ENCODE results near the gene PTPN2. TPM values are rescaled to one million over a fixed set of nuclear protein-coding genes. Genes with fewer than 3 reads are reported as not detected.

PTPN2 gene
- total and polyA plus RNA-seq, 2 experiments from 2014 or later, result 49.9 to 65.5 TPM

DNA sequence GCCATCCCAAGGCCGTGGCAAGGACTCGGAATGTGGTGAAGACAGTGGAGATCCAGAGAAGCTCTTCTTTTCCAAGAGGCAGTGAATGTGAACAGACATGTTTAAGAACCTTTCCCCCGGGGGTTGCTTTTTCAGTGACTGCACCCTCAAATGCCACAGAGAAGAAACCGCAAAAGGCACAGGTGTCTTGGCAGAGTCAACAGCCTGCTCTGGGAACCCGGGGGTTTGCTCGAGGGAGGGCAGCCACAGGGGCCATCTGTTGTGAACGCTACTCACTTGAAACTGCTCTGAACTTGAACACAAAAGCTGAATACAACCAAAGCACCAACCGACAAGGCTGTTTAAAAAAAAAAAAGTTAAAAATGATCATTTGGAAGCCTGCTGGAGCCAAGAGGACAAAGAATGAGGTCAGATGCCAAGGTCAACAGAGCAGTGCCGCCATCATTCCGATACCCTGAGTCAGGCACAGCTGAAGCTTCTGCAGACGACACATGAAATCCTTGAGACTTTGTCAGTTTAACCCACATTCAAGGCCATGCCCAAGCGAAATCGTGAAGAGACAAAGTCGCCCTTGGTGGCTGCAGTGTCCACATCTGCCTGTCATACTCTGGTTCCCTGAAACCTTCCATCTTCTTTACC is 133.8 kb downstream of the PTPN2 start:
- Mint-ChIP-seq H3K36me3 (ENCODE audit: low read depth) (no peaks in the 10 kb centered on the region), H3K9me3 (no peaks in the 10 kb centered on the region), H3K27me3 (ENCODE audit: insufficient read depth, low read depth, poor library complexity) (no peaks in the 10 kb centered on the region), H3K4me1 (no peaks in the 10 kb centered on the region), H3K4me3 (no peak overlapping the region), H3K27ac (no peak overlapping the region)
- H3K4me2 ChIP-seq, result no peak overlapping the region
- ATAC-seq (no peak), DNase-seq (ENCODE audit: low spot score) (no peak)
- no peaks in the 10 kb centered on the region for H3F3A ChIP-seq (replicated peaks; ENCODE audit: low read depth)
- no peaks in the 10 kb centered on the region for H4K20me1 ChIP-seq (replicated peaks; ENCODE audit: insufficient read depth)
- no peaks in the 10 kb centered on the region for H3K9me2 ChIP-seq (ENCODE audit: insufficient read depth)
- no peaks in the 10 kb centered on the region for H3K36me3 ChIP-seq (ENCODE audit: insufficient read depth)
- H3K27ac ChIP-seq (ENCODE audit: low read depth), result no peak overlapping the region
- no peaks in the 10 kb centered on the region for H3K27me3 ChIP-seq (ENCODE audit: insufficient read depth)
- TF ChIP-seq NANOG (IDR thresholded peaks at IDR 0.05; ENCODE audit: borderline replicate concordance) (no peak), POLR2AphosphoS5 (IDR thresholded peaks at IDR 0.05; ENCODE audit: low read depth) (no peak)
- TF ChIP-seq, protein P1, sequence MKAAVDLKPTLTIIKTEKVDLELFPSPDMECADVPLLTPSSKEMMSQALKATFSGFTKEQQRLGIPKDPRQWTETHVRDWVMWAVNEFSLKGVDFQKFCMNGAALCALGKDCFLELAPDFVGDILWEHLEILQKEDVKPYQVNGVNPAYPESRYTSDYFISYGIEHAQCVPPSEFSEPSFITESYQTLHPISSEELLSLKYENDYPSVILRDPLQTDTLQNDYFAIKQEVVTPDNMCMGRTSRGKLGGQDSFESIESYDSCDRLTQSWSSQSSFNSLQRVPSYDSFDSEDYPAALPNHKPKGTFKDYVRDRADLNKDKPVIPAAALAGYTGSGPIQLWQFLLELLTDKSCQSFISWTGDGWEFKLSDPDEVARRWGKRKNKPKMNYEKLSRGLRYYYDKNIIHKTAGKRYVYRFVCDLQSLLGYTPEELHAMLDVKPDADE (IDR thresholded peaks at IDR 0.05), result no peak
- no peak overlapping the region for H3K4me3 ChIP-seq
- no peaks in the 10 kb centered on the region for H3K79me2 ChIP-seq (replicated peaks; ENCODE audit: insufficient read depth)
- H2AFZ ChIP-seq, result no peak overlapping the region
- H3K4me1 ChIP-seq (ENCODE audit: insufficient read depth), result no peaks in the 10 kb centered on the region

DNA sequence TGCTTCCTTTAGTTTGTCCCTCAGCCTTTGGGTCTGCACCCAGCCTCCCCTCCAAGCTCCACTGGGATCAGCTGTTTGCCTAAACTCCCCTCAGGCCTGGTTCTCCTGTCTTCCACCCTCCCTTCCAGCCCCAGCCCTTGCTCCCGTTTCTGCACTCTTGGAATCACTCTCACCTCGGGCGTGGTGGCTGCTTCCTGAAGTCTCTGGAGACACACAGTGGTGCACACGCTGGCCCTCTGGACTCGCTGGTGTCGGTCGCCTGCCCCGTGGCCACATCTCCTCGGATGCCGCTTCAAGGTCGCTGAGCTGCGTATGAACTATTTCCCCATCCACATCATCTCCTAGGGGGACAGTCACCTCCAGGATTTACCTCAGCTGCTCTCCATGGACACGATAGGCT is 134.9 kb downstream of the PTPN2 start:
- Histone ChIP-seq H3K9me2 (ENCODE audit: insufficient read depth) (no peaks in the 10 kb centered on the region), H3K4me1 (ENCODE audit: insufficient read depth) (no peaks in the 10 kb centered on the region), H3K27me3 (ENCODE audit: insufficient read depth) (no peaks in the 10 kb centered on the region), H3K4me2 (no peak overlapping the region), H3K27ac (ENCODE audit: low read depth) (no peak overlapping the region), H3K4me3 (no peak overlapping the region), H3K79me2 (replicated peaks; ENCODE audit: insufficient read depth) (no peaks in the 10 kb centered on the region), H4K20me1 (replicated peaks; ENCODE audit: insufficient read depth) (no peaks in the 10 kb centered on the region), H3K36me3 (ENCODE audit: insufficient read depth) (no peaks in the 10 kb centered on the region), H2AFZ (no peak overlapping the region), H3F3A (replicated peaks; ENCODE audit: low read depth) (no peaks in the 10 kb centered on the region)
- DNase-seq (ENCODE audit: low spot score) (no peak), ATAC-seq (no peak)
- H3K9me3 Mint-ChIP-seq, result no peaks in the 10 kb centered on the region
- H3K4me3 Mint-ChIP-seq, result no peak overlapping the region
- H3K4me1 Mint-ChIP-seq, result no peaks in the 10 kb centered on the region
- H3K27ac Mint-ChIP-seq, result no peak overlapping the region
- no peaks in the 10 kb centered on the region for H3K27me3 Mint-ChIP-seq (ENCODE audit: insufficient read depth, low read depth, poor library complexity)
- H3K36me3 Mint-ChIP-seq (ENCODE audit: low read depth), result no peaks in the 10 kb centered on the region
- no peak for TF ChIP-seq ZNF331 (CRISPR knock-in tag; IDR thresholded peaks at IDR 0.05; ENCODE audit: low read depth)
- TF ChIP-seq, protein P1 (IDR thresholded peaks at IDR 0.05), result no peak
- no peak for TF ChIP-seq ZNF114 (CRISPR knock-in tag; IDR thresholded peaks at IDR 0.05)
- no peak for TF ChIP-seq POLR2AphosphoS5 (IDR thresholded peaks at IDR 0.05; ENCODE audit: low read depth)
- TF ChIP-seq, protein P2, sequence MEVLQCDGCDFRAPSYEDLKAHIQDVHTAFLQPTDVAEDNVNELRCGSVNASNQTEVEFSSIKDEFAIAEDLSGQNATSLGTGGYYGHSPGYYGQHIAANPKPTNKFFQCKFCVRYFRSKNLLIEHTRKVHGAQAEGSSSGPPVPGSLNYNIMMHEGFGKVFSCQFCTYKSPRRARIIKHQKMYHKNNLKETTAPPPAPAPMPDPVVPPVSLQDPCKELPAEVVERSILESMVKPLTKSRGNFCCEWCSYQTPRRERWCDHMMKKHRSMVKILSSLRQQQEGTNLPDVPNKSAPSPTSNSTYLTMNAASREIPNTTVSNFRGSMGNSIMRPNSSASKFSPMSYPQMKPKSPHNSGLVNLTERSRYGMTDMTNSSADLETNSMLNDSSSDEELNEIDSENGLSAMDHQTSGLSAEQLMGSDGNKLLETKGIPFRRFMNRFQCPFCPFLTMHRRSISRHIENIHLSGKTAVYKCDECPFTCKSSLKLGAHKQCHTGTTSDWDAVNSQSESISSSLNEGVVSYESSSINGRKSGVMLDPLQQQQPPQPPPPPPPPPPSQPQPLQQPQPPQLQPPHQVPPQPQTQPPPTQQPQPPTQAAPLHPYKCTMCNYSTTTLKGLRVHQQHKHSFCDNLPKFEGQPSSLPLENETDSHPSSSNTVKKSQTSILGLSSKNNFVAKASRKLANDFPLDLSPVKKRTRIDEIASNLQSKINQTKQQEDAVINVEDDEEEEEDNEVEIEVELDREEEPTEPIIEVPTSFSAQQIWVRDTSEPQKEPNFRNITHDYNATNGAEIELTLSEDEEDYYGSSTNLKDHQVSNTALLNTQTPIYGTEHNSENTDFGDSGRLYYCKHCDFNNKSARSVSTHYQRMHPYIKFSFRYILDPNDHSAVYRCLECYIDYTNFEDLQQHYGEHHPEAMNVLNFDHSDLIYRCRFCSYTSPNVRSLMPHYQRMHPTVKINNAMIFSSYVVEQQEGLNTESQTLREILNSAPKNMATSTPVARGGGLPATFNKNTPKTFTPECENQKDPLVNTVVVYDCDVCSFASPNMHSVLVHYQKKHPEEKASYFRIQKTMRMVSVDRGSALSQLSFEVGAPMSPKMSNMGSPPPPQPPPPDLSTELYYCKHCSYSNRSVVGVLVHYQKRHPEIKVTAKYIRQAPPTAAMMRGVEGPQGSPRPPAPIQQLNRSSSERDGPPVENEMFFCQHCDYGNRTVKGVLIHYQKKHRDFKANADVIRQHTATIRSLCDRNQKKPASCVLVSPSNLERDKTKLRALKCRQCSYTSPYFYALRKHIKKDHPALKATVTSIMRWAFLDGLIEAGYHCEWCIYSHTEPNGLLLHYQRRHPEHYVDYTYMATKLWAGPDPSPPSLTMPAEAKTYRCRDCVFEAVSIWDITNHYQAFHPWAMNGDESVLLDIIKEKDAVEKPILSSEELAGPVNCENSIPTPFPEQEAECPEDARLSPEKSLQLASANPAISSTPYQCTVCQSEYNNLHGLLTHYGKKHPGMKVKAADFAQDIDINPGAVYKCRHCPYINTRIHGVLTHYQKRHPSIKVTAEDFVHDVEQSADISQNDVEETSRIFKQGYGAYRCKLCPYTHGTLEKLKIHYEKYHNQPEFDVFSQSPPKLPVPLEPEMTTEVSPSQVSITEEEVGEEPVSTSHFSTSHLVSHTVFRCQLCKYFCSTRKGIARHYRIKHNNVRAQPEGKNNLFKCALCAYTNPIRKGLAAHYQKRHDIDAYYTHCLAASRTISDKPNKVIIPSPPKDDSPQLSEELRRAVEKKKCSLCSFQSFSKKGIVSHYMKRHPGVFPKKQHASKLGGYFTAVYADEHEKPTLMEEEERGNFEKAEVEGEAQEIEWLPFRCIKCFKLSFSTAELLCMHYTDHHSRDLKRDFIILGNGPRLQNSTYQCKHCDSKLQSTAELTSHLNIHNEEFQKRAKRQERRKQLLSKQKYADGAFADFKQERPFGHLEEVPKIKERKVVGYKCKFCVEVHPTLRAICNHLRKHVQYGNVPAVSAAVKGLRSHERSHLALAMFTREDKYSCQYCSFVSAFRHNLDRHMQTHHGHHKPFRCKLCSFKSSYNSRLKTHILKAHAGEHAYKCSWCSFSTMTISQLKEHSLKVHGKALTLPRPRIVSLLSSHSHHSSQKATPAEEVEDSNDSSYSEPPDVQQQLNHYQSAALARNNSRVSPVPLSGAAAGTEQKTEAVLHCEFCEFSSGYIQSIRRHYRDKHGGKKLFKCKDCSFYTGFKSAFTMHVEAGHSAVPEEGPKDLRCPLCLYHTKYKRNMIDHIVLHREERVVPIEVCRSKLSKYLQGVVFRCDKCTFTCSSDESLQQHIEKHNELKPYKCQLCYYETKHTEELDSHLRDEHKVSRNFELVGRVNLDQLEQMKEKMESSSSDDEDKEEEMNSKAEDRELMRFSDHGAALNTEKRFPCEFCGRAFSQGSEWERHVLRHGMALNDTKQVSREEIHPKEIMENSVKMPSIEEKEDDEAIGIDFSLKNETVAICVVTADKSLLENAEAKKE (CRISPR knock-in tag; IDR thresholded peaks at IDR 0.05), result no peak
- no peak for TF ChIP-seq STAT1 (IDR thresholded peaks at IDR 0.05; ENCODE audit: unreplicated experiment)
- TF ChIP-seq, protein P3, sequence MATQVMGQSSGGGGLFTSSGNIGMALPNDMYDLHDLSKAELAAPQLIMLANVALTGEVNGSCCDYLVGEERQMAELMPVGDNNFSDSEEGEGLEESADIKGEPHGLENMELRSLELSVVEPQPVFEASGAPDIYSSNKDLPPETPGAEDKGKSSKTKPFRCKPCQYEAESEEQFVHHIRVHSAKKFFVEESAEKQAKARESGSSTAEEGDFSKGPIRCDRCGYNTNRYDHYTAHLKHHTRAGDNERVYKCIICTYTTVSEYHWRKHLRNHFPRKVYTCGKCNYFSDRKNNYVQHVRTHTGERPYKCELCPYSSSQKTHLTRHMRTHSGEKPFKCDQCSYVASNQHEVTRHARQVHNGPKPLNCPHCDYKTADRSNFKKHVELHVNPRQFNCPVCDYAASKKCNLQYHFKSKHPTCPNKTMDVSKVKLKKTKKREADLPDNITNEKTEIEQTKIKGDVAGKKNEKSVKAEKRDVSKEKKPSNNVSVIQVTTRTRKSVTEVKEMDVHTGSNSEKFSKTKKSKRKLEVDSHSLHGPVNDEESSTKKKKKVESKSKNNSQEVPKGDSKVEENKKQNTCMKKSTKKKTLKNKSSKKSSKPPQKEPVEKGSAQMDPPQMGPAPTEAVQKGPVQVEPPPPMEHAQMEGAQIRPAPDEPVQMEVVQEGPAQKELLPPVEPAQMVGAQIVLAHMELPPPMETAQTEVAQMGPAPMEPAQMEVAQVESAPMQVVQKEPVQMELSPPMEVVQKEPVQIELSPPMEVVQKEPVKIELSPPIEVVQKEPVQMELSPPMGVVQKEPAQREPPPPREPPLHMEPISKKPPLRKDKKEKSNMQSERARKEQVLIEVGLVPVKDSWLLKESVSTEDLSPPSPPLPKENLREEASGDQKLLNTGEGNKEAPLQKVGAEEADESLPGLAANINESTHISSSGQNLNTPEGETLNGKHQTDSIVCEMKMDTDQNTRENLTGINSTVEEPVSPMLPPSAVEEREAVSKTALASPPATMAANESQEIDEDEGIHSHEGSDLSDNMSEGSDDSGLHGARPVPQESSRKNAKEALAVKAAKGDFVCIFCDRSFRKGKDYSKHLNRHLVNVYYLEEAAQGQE (IDR thresholded peaks at IDR 0.05; ENCODE audit: unreplicated experiment), result no peak
- no peak for TF ChIP-seq JUNB (IDR thresholded peaks at IDR 0.05; ENCODE audit: unreplicated experiment)
- TF ChIP-seq CREB1 (CRISPR knock-in tag; IDR thresholded peaks at IDR 0.05; ENCODE audit: low read depth), result no peak

Data from GM23338 (cell line).